IMR-90 (cell line): ENCODE results near the gene CLDN8. TPM values are rescaled to one million over a fixed set of nuclear protein-coding genes. Genes with fewer than 3 reads are reported as not detected.

ENCODE experiments used
- ATAC-seq: fragments of 200-7000 bp; cut with Tn5 transposase; 2 replicates; pipeline ENCODE4 v1.9.1; 2020; ENCODE audit warnings: low read depth, mild to moderate bottlenecking, moderate library complexity
- BruUV-seq: library from RNA; stranded (reverse); fragments of 400-500 nt; replicated peaks from 2 replicates; lab custom pipeline; 2021; lab: Mats Ljungman, UMichigan
- CTCF ChIA-PET: fragments of 300-600 bp; formaldehyde crosslinking; extraction: SDS; loops from one replicate; lab custom pipeline; 2021; ENCODE audit warnings: antibody characterized with exemption; lab: Yijun Ruan, JAX
- POLR2A ChIA-PET: fragments of 300-600 bp; sonication (Branson Sonifier 250); formaldehyde crosslinking; loops from one replicate; lab custom pipeline; 2022; ENCODE audit warnings: antibody characterized with exemption; ENCODE audit not compliant: unreplicated experiment; lab: Charles Lee
- DNase-seq: peaks from one replicate; pipeline ENCODE4 v3.0.0; 2013
- H2AFZ ChIP-seq: replicated peaks from 2 replicates; pipeline ENCODE3; 2013; ENCODE audit warnings: low read length, mild to moderate bottlenecking; ENCODE audit not compliant: poor library complexity
- H2AK5ac ChIP-seq: 2 replicates; pipeline ENCODE4 v1.6.1; 2013; ENCODE audit warnings: low read depth, low read length, inconsistent platforms
- H2AK9ac ChIP-seq: replicated peaks from 2 replicates; pipeline ENCODE3; 2013; ENCODE audit warnings: mild to moderate bottlenecking, low read depth, low read length, moderate library complexity; ENCODE audit not compliant: poor library complexity
- H2BK120ac ChIP-seq: 2 replicates; pipeline ENCODE4 v1.6.1; 2013; ENCODE audit warnings: low read depth, low read length, inconsistent platforms
- H2BK15ac ChIP-seq: 3 replicates; pipeline ENCODE4 v1.6.1; 2013; ENCODE audit warnings: low read depth, low read length, inconsistent platforms
- H2BK20ac ChIP-seq: 2 replicates; pipeline ENCODE4 v1.6.1; 2013; ENCODE audit warnings: low read depth, mild to moderate bottlenecking, inconsistent platforms, low read length, moderate library complexity
- H2BK5ac ChIP-seq: 2 replicates; pipeline ENCODE4 v1.6.1; 2013; ENCODE audit warnings: mild to moderate bottlenecking, low read depth, low read length, inconsistent platforms; ENCODE audit not compliant: poor library complexity, severe bottlenecking
- H3K14ac ChIP-seq: replicated peaks from 2 replicates; pipeline ENCODE4 v1.6.1; 2013; ENCODE audit warnings: low read depth, low read length, inconsistent platforms
- H3K18ac ChIP-seq: 2 replicates; pipeline ENCODE4 v1.6.1; 2013; ENCODE audit warnings: low read depth, low read length, control low read depth
- H3K23ac ChIP-seq: 2 replicates; pipeline ENCODE4 v1.6.1; 2013; ENCODE audit warnings: low read depth, low read length, inconsistent platforms
- H3K27ac ChIP-seq: 2 replicates; pipeline ENCODE4 v1.5.1; 2013; ENCODE audit warnings: mild to moderate bottlenecking, control low read depth, low read length; ENCODE audit not compliant: insufficient read depth
- H3K27me3 ChIP-seq: 2 replicates; pipeline ENCODE4 v1.6.1; 2013; ENCODE audit warnings: low read length; ENCODE audit not compliant: control insufficient read depth, insufficient read depth
- H3K36me3 ChIP-seq: 2 replicates; pipeline ENCODE4 v1.6.1; 2013; ENCODE audit warnings: low read length, mixed read lengths; ENCODE audit not compliant: control insufficient read depth, insufficient read depth
- H3K4ac ChIP-seq: 2 replicates; pipeline ENCODE4 v1.6.1; 2013; ENCODE audit warnings: low read depth, low read length, inconsistent platforms
- H3K4me1 ChIP-seq: 2 replicates; pipeline ENCODE4 v1.6.1; 2013; ENCODE audit warnings: low read length, mixed read lengths; ENCODE audit not compliant: control insufficient read depth, insufficient read depth
- H3K4me2 ChIP-seq: 2 replicates; pipeline ENCODE4 v1.6.1; 2013; ENCODE audit warnings: low read depth, mild to moderate bottlenecking, control low read depth, low read length, moderate library complexity
- H3K4me3 ChIP-seq: 2 replicates; pipeline ENCODE4 v1.5.1; 2013; ENCODE audit warnings: low read depth, mild to moderate bottlenecking, control low read depth, low read length, moderate library complexity; ENCODE audit not compliant: insufficient read depth
- H3K56ac ChIP-seq: 2 replicates; pipeline ENCODE4 v1.6.1; 2013; ENCODE audit warnings: low read length, inconsistent platforms; ENCODE audit not compliant: insufficient read depth; ENCODE audit errors: extremely low read depth
- H3K79me1 ChIP-seq, 2 experiments: 2 replicates each; pipeline ENCODE4 v1.6.1; 2013; ENCODE audit warnings: low read length in 2 of 2, inconsistent platforms in 1 of 2, low read depth in 1 of 2
- H3K9ac ChIP-seq: 2 replicates; pipeline ENCODE4 v1.6.1; 2013; ENCODE audit warnings: low read depth, low read length, control low read depth
- H3K9me1 ChIP-seq: 2 replicates; pipeline ENCODE4 v1.6.1; 2013; ENCODE audit warnings: low read length, inconsistent platforms; ENCODE audit not compliant: insufficient read depth
- H3K9me3 ChIP-seq: 2 replicates; pipeline ENCODE4 v1.6.1; 2013; ENCODE audit warnings: low read length; ENCODE audit not compliant: control insufficient read depth, insufficient read depth
- H4K20me1 ChIP-seq: 2 replicates; pipeline ENCODE4 v1.6.1; 2013; ENCODE audit warnings: low read length, inconsistent platforms; ENCODE audit not compliant: insufficient read depth
- H4K5ac ChIP-seq: 2 replicates; pipeline ENCODE4 v1.6.1; 2013; ENCODE audit warnings: mild to moderate bottlenecking, low read depth, low read length, control low read depth
- H4K8ac ChIP-seq, 2 experiments: 2 replicates each; pipeline ENCODE4 v1.6.1; 2013; ENCODE audit warnings: low read depth in 2 of 2, low read length in 2 of 2, control low read depth in 1 of 2, inconsistent platforms in 1 of 2
- H4K91ac ChIP-seq: 2 replicates; pipeline ENCODE4 v1.6.1; 2013; ENCODE audit warnings: low read depth, low read length, inconsistent platforms; ENCODE audit not compliant: insufficient read depth
- CEBPB ChIP-seq: IDR thresholded peaks from 2 replicates; pipeline ENCODE4 v1.6.1; 2012; ENCODE audit warnings: low read depth, low read length, improper control_type of control experiment
- RAD21 ChIP-seq: IDR thresholded peaks from 2 replicates; pipeline ENCODE4 v1.6.1; 2012; ENCODE audit warnings: low read length, improper control_type of control experiment
- WGBS, 2 experiments: methylation state at CpG; one replicate each; pipeline versions ENCODE4 v1.1.5 to v1.1.7; 2013; ENCODE audit warnings: missing lambda C conversion rate in 2 of 2; ENCODE audit not compliant: insufficient read length in 1 of 2; ENCODE audit errors: extremely low coverage in 2 of 2; 5-methylcytosine and 5-hydroxymethylcytosine counted together
- dilution Hi-C: fragments of 300-500 bp; cut with HindIII; formaldehyde crosslinking; loops from one replicate; pipeline ENCODE4 v1.14.3; 2018; ENCODE audit warnings: low sequenced_read_pairs; ENCODE audit not compliant: unreplicated experiment
- in situ Hi-C: fragments of 300-500 bp; cut with MboI; formaldehyde crosslinking; loops from 3 replicates; pipeline ENCODE4 v1.14.3; 2019; ENCODE audit warnings: low sequenced_read_pairs, inconsistent platforms, mixed read lengths
- intact Hi-C: fragments of 100-400 bp; cut with micrococcal nuclease; formaldehyde crosslinking; loops from 2 replicates; pipeline ENCODE4 v1.10.0; 2022
- polyA plus RNA-seq, 3 experiments: library from polyadenylated mRNA; depleted of rRNA; stranded (reverse); fragments of >200 nt; gene quantifications; 2 replicates each; pipeline ENCODE4 v1.2.3, GENCODE V29; 2012; ENCODE audit warnings: low replicate concordance in 1 of 3
- total RNA-seq: library from RNA; depleted of rRNA; stranded (reverse); fragments of >200 nt; gene quantifications from 2 replicates; pipeline ENCODE4 v1.2.3, GENCODE V29; 2012
- TF ChIP-seq, protein P1 (sequence below): fragments of 150-350 bp; IDR thresholded peaks from 2 replicates; pipeline ENCODE4 v1.6.1; 2016; ENCODE audit warnings: low read depth, mild to moderate bottlenecking, low read length, moderate library complexity, borderline replicate concordance

Gene CLDN8
- total and polyA plus RNA-seq, 2 of the 4 experiments (the other 2 are of a cell fraction): not detected

DNA sequence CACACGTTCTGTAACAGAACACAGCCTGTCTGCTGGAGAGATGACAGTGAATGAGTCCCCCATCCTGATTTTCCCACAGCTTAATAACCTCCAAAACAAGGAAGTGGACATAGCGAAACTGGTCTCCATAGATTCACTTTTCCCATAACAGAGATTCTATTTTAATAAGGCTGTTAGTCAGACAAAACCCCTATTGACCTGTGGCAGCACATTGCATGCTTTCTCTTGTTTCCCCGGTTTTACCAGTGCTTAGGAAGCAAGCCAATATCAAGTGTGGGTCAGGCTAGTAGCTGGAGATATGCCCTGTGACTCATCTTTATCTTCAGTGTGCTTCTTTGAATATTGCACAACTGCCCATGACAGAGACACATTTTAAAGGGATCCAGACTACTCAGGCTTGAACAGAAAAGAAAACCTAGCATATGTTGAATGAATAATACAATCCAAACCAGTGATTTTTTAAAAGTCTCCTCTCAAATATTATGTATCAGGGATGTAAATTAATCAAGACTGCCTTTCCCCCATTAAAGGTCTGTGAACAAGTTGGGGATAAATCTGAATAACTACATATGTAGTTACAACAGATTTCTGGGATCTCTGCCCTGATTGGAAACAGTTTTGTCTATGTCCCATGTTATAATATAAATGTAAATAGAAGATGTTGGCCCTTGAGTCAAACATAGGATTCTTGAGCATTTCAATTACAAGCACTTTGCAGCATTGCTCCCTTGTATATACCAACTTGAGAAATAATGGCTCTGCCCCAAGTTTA, 11.9 kb upstream of the CLDN8 start:
- Histone ChIP-seq H2BK20ac (no peak overlapping the region), H3K9me3 (peaks cover 3% of the 10 kb centered on the region), H3K23ac (no peak overlapping the region), H3K9me1 (no peaks in the 10 kb centered on the region), H3K56ac (no peak overlapping the region), H4K8ac (no peak overlapping the region), H4K20me1 (no peaks in the 10 kb centered on the region), H3K14ac (no peak overlapping the region), H3K4me3 (no peak overlapping the region), H3K36me3 (no peaks in the 10 kb centered on the region), H2AFZ (no peak overlapping the region), H4K5ac (no peak overlapping the region), H3K4ac (no peak overlapping the region), H2BK15ac (no peak overlapping the region), H3K27me3 (no peaks in the 10 kb centered on the region), H2BK120ac (no peak overlapping the region), H2AK5ac (no peak overlapping the region), H3K9ac (no peak overlapping the region), H3K4me1 (no peaks in the 10 kb centered on the region), H3K27ac (no peak overlapping the region), H3K18ac (no peak overlapping the region), H2BK5ac (no peak overlapping the region), H2AK9ac (no peak overlapping the region), H3K4me2 (no peak overlapping the region), H4K91ac (no peak overlapping the region), H3K79me1 (no peaks in the 10 kb centered on the region)
- TF ChIP-seq, protein P1, sequence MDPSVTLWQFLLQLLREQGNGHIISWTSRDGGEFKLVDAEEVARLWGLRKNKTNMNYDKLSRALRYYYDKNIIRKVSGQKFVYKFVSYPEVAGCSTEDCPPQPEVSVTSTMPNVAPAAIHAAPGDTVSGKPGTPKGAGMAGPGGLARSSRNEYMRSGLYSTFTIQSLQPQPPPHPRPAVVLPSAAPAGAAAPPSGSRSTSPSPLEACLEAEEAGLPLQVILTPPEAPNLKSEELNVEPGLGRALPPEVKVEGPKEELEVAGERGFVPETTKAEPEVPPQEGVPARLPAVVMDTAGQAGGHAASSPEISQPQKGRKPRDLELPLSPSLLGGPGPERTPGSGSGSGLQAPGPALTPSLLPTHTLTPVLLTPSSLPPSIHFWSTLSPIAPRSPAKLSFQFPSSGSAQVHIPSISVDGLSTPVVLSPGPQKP: no peak
- peak; percentile 69 for TF ChIP-seq CEBPB
- no peak for TF ChIP-seq RAD21
- no TSS peak for BruUV-seq
- in situ Hi-C loops: no loop called here
- DNase-seq (peak; percentile 5), ATAC-seq (no peak)
- intact Hi-C loops: no loop called here
- CTCF ChIA-PET: no interaction called here
- dilution Hi-C loops: no loop called here
- no CpG with 5 or more reads among the region's 3 CpGs for WGBS, 2 experiments
- POLR2A ChIA-PET: no interaction called here
